Measurements from ENCODE around the gene SCNN1B.

GRCh38 chr16:23276821-23277220 lies 25.3 kb upstream of the SCNN1B start:
- TF ChIP-seq, protein P1, sequence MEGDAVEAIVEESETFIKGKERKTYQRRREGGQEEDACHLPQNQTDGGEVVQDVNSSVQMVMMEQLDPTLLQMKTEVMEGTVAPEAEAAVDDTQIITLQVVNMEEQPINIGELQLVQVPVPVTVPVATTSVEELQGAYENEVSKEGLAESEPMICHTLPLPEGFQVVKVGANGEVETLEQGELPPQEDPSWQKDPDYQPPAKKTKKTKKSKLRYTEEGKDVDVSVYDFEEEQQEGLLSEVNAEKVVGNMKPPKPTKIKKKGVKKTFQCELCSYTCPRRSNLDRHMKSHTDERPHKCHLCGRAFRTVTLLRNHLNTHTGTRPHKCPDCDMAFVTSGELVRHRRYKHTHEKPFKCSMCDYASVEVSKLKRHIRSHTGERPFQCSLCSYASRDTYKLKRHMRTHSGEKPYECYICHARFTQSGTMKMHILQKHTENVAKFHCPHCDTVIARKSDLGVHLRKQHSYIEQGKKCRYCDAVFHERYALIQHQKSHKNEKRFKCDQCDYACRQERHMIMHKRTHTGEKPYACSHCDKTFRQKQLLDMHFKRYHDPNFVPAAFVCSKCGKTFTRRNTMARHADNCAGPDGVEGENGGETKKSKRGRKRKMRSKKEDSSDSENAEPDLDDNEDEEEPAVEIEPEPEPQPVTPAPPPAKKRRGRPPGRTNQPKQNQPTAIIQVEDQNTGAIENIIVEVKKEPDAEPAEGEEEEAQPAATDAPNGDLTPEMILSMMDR (IDR thresholded peaks at IDR 0.05) = no peak
- no peak for TF ChIP-seq EP300 (IDR thresholded peaks at IDR 0.05)

Measured in tibial nerve (tissue), 4 donors.